SW480 (cell line): ENCODE data around the gene DNAH12.
"Not testable (repeated sequence)": the region's sequence is repeated elsewhere in the genome, so short reads cannot be mapped to it uniquely, and the experiment has no call there.

Experiments
- DNase-seq: peaks from one replicate; pipeline ENCODE4 v3.0.0-alpha.2; 2016; ENCODE audit warnings: low spot score

Gene DNAH12

GRCh38 chr3:57538465-57538864 is 5.7 kb downstream of the DNAH12 start:
- no peak for DNase-seq

DNA sequence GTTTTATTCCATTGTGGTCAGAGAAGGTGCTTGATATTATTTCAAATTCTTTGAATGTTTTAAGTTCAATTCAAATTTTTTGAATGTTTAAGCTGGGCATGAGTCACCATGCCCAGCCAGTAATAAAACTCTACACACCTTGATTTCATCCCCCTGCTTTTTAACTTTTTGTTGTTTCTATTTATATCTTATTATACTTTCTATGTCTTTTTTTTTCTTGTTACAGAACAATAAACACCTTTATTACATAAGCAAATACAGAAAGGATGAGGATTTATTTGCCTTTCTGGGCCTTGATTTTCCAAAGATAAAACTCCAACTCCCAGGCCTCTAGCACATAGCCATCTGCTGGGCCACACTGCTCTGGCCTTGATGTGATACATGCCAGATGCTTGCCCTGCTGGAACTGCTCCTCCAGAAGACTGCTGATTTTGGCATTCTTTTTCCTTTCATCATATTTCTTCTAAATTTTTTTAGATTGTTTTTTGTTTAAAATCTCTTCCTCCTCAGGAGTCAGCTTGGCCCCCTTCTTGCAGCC is 14.0 kb downstream of the DNAH12 start:
- peak; percentile 11 for DNase-seq

DNA sequence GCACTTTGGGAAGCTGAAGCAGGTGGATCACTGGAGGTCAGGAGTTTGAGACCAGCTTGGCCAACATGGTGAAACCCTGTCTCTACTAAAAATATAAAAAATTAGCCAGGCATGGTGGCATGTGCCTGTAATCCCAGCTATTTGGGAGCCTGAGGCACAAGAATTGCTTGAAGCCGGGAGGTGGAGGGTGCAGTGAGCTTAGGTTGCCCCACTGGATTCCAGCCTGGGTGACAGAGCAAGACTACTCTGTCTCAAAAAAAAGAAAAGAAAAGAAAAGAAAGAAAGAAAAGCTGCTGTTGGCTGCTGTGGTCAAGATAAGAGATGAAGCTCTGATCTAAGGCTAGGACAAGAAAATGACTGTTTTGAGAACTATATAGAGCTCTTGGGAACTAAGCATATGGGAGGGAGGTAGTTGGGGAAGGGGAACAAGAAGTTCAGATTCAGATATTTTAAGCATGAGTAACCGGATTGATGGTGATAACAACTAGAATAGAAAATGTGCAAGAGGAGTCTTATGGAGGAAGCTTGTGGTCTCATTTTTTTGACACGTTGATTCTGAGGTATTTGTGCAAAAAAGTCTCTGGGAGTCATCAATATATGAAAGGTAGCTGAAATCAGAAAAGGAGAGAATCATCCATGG is 25.7 kb downstream of the DNAH12 start:
- DNase-seq: no peak

DNA sequence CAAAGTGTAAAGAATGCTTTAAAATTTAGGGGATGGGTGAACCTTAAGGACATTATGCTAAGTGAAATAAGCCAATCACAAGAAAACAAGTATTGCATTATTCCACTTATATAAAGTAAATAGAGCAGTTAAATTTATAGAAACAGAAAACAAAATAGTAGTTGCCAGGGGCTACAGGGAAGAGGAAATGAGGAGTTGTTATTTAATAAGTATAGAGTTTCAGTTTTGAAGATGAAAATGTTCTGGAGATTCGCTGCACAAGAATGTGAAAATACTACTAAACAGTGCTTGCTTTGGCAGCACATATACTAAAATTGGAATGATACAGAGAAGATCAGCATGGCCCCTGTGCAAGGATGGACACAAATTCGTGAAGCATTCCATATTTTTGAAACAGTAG is 32.0 kb downstream of the DNAH12 start:
- DNase-seq: no peak

DNA sequence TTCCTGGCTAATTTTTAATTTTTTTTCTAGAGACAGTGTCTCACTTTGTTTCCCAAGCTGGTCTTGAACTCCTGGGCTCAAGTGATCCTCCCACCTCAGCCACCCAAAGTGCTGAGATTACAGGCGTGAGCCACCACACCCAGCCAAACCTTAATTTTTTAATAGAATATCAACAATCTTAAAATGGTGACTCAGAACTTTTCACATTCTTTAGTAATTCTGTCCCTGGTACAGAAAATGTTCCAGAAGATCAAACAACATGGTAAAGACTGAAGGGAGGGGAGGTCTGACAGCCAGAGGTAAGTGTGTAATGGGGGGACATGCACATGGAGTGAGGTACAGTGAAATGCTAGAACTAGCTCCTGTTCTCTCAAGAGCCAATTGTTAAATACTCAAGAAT is 38.2 kb downstream of the DNAH12 start:
- DNase-seq: no peak

DNA sequence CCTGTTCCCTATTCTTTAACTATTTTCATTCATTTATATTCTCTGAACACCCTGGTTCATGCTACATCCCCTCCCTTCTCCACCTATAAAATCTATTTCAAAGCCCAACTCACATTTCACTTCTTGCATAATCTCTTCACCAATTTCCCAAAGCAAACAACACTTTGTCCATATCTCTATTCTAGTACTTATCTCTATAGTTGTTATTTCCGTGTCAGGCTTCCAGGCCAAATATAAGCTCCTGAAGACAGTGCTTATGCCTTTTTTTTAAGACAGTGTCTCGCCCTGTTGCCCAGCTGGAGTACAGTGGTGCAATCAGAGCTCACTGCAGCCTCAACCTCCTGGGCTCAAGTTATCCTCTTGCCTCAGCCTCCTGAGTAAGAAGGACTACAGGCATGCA is 43.6 kb downstream of the DNAH12 start:
- DNase-seq: no peak

DNA sequence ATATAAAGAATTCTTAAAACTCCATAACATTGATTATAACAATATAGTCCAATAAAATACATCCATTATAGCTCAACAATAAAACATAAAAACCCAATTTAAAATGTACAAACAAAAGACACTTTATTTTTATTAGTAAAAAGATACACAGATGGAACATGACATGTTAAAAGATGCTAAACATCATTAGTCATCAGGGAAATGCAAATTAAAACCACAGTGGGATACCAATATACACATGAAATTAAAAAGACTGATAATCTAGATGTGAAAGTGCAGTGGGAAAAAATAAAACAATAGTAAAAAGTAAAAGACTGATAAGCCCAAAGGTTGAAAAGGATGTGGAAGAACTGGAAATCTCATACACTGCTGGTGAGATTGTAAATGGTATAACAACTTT is 46.2 kb downstream of the DNAH12 start:
- no peak for DNase-seq

DNA sequence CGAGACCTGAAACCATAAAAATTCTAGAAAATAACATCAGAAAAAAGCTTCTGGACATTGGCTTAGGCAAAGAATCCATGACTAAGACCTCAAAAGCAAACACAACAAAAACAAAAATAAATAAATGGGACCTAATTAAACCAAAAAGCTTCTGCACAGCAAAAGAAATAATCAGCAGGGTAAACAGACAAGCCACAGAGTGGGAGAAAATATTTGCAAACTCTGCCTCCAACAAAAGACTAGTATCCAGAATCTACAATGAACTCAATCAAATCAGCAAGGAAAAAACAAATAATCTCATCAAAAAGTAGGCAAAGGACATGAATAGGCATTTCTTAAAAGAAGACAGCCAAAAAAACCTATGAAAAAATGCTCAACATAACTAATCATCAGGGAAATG is 59.6 kb downstream of the DNAH12 start:
- no peak for DNase-seq

DNA sequence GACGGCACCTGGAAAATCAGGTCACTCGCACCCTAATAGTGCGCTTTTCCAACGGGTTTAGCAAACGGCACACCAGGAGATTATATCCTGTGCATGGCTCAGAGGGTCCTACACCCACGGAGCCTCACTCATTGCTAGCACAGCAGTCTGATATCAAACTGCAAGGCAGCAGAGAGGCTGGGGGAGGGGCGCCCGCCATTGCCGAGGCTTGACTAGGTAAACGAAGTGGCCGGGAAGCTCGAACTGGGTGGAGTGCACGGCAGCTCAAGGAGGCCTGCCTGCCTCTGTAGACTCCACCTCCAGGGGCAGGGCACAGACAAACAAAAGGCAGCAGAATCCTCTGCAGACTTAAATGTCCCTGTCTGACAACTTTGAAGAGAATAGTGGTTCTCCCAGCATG is 67.0 kb downstream of the DNAH12 start:
- not testable (repeated sequence) for DNase-seq

DNA sequence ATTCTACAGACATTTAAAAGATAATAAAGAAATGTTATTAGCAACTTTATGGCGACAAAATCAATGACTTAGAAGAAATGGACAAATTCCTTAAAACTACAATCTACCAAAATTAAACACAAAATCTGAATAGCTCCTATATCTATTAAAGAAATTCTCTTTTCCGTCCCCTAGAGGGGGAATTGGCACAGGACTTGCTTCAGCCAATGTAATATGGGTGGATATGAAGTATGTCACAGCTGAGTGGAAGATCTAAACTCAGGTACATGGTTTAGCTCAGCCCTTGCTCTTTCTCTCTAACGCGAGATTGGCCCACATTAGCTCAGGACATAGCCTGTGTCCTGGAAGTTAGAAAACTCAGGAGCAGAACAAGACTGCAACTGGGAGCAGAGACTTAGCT is 79.3 kb downstream of the DNAH12 start:
- DNase-seq: no peak

DNA sequence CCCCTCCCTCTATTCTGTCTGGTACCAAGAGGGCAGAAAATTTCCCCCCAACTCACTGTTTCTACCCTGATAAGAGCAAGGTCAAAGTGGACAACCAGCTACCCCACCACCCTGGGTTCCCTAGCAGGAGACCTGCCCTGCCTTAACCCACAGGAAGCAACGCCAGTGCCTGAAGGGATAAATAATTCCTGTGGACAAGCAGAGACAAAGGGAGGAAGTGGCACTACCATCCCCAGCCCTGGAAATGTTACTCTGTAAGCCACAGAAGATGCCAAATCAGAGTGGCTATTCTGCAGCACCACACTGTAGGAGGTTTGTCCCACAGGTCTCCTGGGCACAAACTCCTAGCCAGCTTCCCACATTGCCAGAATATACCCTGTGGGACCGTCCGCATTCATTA is 80.1 kb downstream of the DNAH12 start:
- no peak for DNase-seq

DNA sequence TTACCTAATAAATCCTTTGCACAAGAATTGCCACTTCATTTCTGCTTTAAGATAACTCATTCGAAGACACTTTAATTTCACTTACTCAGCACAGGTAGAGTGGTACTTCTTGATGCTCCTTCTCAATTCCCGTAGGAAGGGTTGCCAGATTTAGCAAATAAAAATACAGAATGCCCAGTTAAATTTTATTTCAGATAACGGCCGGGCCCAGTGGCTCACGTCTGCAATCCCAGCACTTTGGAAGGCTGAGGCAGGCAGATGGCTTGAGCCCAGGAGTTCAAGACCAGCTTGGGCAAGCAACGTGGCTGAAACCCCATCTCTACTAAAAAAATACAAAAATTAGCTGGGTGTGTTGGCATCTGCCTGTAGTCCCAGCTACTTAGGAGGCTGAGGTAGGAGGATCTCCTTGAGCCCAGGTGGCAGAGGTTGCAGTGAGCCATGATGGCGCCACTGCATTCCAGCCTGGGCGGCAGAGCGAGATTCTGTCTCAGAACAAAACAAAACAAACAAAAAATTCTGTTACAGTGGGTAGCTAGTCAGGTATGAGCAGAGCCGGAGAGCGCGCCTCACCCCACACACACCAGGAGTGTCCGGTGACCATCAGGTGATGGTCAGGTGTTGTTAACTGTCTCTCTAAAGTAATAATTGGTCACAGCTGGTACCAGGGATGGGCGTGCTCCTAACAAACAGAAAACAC is 92.8 kb downstream of the DNAH12 start:
- peak; percentile 53 for DNase-seq

GRCh38 chr3:57449276-57449847 is 94.8 kb downstream of the DNAH12 start:
- DNase-seq: not testable (repeated sequence)

GRCh38 chr3:57448489-57448888 is 95.7 kb downstream of the DNAH12 start:
- not testable (repeated sequence) for DNase-seq

GRCh38 chr3:57446318-57446841 is 97.8 kb downstream of the DNAH12 start:
- DNase-seq: no peak

- DNase-seq: no peak
These were observed 99.7 kb downstream of the DNAH12 start for GRCh38 chr3:57444469-57444868.

GRCh38 chr3:57440144-57440543 is 104.0 kb downstream of the DNAH12 start:
- not testable (repeated sequence) for DNase-seq

- not testable (repeated sequence) for DNase-seq
These were observed 105.7 kb downstream of the DNAH12 start for GRCh38 chr3:57438460-57438859.

DNA sequence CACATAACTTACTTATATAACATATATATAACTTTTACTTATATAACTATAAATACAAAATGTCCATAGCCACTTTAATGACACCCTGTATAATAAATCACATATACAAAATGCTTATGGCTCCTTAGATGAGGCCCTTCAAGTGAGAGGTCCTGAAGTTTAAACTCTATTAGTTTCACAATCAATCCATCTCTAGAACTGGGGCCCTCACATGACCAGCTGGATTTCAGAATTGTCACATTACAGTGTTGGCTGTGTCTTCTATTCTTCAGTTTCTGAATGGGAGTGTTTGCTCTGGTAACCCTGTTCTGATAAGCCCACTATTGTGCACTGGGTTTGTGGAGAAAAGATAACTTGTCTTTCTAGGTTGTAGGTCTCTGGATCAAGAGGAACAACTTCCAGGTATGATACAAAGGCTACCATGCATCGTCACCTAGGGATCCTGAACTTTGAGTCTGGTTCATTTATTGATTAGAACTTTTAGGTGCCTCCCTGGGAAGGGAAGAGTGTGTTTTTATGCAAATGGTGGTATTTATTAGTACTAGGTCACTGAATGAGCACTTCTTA is 107.9 kb downstream of the DNAH12 start:
- no peak for DNase-seq

- DNase-seq: peak; percentile 76
These were observed 110.1 kb downstream of the DNAH12 start for GRCh38 chr3:57434041-57434440.

- DNase-seq: no peak
These were observed 120.8 kb downstream of the DNAH12 start for GRCh38 chr3:57423335-57423734.

DNA sequence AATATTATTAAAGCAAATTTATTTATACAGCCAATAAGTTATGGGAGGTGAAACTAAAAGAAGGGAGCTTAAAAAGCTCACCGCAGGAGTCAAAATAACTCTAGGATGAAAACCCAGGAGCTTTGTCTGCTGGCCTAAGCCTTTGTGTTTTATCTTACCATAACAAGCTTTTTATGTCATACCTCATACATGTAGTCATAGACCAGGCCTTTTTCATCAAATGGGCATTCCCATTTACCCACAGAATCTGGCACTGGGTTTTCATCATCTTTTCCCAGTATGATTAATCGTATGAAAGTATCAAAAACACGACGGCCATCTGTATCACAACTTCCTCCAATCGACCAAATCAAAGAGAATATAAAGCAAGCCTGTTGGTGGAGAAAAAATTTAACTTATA is 122.8 kb downstream of the DNAH12 start:
- peak; percentile 11 for DNase-seq

- DNase-seq: no peak
These were observed 124.1 kb downstream of the DNAH12 start for GRCh38 chr3:57420001-57420400.
